ENCODE results near the gene ZCCHC14. TPM values are rescaled to one million over a fixed set of nuclear protein-coding genes. Genes with fewer than 3 reads are reported as not detected.

Gene ZCCHC14
- total and polyA plus RNA-seq, 2 donors (not counting 1 experiment from before 2014, with no cell fraction given), result 0.70 to 4.4 TPM

- Histone ChIP-seq H3K4me3 (ENCODE audit: control extremely low read depth in 1 of 5, extremely low read depth in 1 of 5, insufficient read depth in 1 of 5, low read depth in 2 of 5, low read length in 4 of 5) (no peak overlapping the region), H3K27me3 (replicated peaks in 1 of 4; ENCODE audit: control extremely low read depth in 1 of 4, control insufficient read depth in 3 of 4, insufficient read depth in 4 of 4, low read length in 3 of 4) (peaks cover 0 to 3% (median 0%) of the 10 kb centered on the region in 4 experiments), H3K9me3 (ENCODE audit: control extremely low read depth in 1 of 3, control insufficient read depth in 2 of 3, insufficient read depth in 1 of 3, low read length in 2 of 3) (no peaks in the 10 kb centered on the region), H3K9ac (ENCODE audit: low read length) (no peak overlapping the region), H3K79me2 (ENCODE audit: control insufficient read depth, insufficient read depth, low read length) (no peaks in the 10 kb centered on the region), H3K27ac (ENCODE audit: low read length in 2 of 2) (no peak overlapping the region), H3K36me3 (replicated peaks in 1 of 2; ENCODE audit: control extremely low read depth in 1 of 2, control insufficient read depth in 1 of 2, extremely low read depth in 1 of 2, insufficient read depth in 2 of 2, low read length in 1 of 2) (peaks cover 2% of the 10 kb centered on the region in 2 experiments), H3K4me2 (replicated peaks; ENCODE audit: low read depth, low read length, poor library complexity, severe bottlenecking) (no peak overlapping the region), H2AFZ (ENCODE audit: insufficient read depth, low read depth, low read length, poor library complexity, severe bottlenecking) (no peak overlapping the region), H4K20me1 (ENCODE audit: control insufficient read depth, insufficient read depth, low read length, poor library complexity, severe bottlenecking) (no peaks in the 10 kb centered on the region), H3K4me1 (ENCODE audit: control insufficient read depth in 2 of 2, insufficient read depth in 2 of 2, low read length in 2 of 2) (no peaks in the 10 kb centered on the region)
- H3K27ac Mint-ChIP-seq, result no peak overlapping the region
- CTCF ChIA-PET, result interaction anchor here (0.7 to 1.0 kb wide), 2 partner anchors 9 to 225 kb away, joined by 3 read pairs; no protein-coding TSS in a partner anchor
- intact Hi-C loops (cut with micrococcal nuclease), result no loop called here
- ATAC-seq (ENCODE audit: low read depth) (no peak), DNase-seq (no peak)
- POLR2A ChIA-PET, result no interaction called here
- peaks cover 4% of the 10 kb centered on the region for H3K4me1 Mint-ChIP-seq
- 93% methylated on average over 11 of the region's 11 CpGs for WGBS (ENCODE audit: insufficient coverage)
- H3K27me3 Mint-ChIP-seq, result no peaks in the 10 kb centered on the region
- H3K9me3 Mint-ChIP-seq (ENCODE audit: insufficient read depth), result no peaks in the 10 kb centered on the region
- TF ChIP-seq CTCF (IDR thresholded peaks at IDR 0.05) (no peak), EZH2 (IDR thresholded peaks at IDR 0.05; ENCODE audit: borderline replicate concordance, insufficient read depth, low read depth, low read length, poor library complexity, severe bottlenecking) (no peak)
- no peak overlapping the region for H3K4me3 Mint-ChIP-seq
These were observed 82.3 kb downstream of the ZCCHC14 start for GRCh38 chr16:87410530-87410929.

GRCh38 chr16:87409781-87410180 lies 83.0 kb downstream of the ZCCHC14 start:
- DNase-seq (no peak), ATAC-seq (ENCODE audit: low read depth) (no peak)
- no peak overlapping the region for H3K27ac ChIP-seq (ENCODE audit: low read length in 2 of 2)
- H3K27me3 ChIP-seq (replicated peaks in 1 of 4; ENCODE audit: control extremely low read depth in 1 of 4, control insufficient read depth in 3 of 4, insufficient read depth in 4 of 4, low read length in 3 of 4), result no peaks in the 10 kb centered on the region
- intact Hi-C loops (cut with micrococcal nuclease), result no loop called here
- 99% methylated on average over 13 of the region's 13 CpGs for WGBS (ENCODE audit: insufficient coverage)
- no peaks in the 10 kb centered on the region for H4K20me1 ChIP-seq (ENCODE audit: control insufficient read depth, insufficient read depth, low read length, poor library complexity, severe bottlenecking)
- H3K9me3 ChIP-seq (ENCODE audit: control extremely low read depth in 1 of 3, control insufficient read depth in 2 of 3, insufficient read depth in 1 of 3, low read length in 2 of 3), result no peaks in the 10 kb centered on the region
- TF ChIP-seq EZH2 (IDR thresholded peaks at IDR 0.05; ENCODE audit: borderline replicate concordance, insufficient read depth, low read depth, low read length, poor library complexity, severe bottlenecking), result no peak
- no peak for TF ChIP-seq CTCF (IDR thresholded peaks at IDR 0.05)
- no peaks in the 10 kb centered on the region for H3K4me1 ChIP-seq (ENCODE audit: control insufficient read depth in 2 of 2, insufficient read depth in 2 of 2, low read length in 2 of 2)
- POLR2A ChIA-PET, result no interaction called here
- peaks cover 4% of the 10 kb centered on the region for H3K4me1 Mint-ChIP-seq
- H3K36me3 ChIP-seq (replicated peaks in 1 of 2; ENCODE audit: control extremely low read depth in 1 of 2, control insufficient read depth in 1 of 2, extremely low read depth in 1 of 2, insufficient read depth in 2 of 2, low read length in 1 of 2), result peaks cover 5 to 10% of the 10 kb centered on the region in 2 experiments
- H3K27ac Mint-ChIP-seq, result no peak overlapping the region
- H3K27me3 Mint-ChIP-seq, result no peaks in the 10 kb centered on the region
- H3K4me3 ChIP-seq (ENCODE audit: control extremely low read depth in 1 of 5, extremely low read depth in 1 of 5, insufficient read depth in 1 of 5, low read depth in 2 of 5, low read length in 4 of 5), result no peak overlapping the region
- no peak overlapping the region for H3K9ac ChIP-seq (ENCODE audit: low read length)
- no peak overlapping the region for H3K4me3 Mint-ChIP-seq
- CTCF ChIA-PET, result interaction anchor here (0.7 to 1.0 kb wide), 2 partner anchors 9 to 225 kb away, joined by 3 read pairs; no protein-coding TSS in a partner anchor
- no peaks in the 10 kb centered on the region for H3K9me3 Mint-ChIP-seq (ENCODE audit: insufficient read depth)
- no peak overlapping the region for H2AFZ ChIP-seq (ENCODE audit: insufficient read depth, low read depth, low read length, poor library complexity, severe bottlenecking)
- no peaks in the 10 kb centered on the region for H3K79me2 ChIP-seq (ENCODE audit: control insufficient read depth, insufficient read depth, low read length)
- no peak overlapping the region for H3K4me2 ChIP-seq (replicated peaks; ENCODE audit: low read depth, low read length, poor library complexity, severe bottlenecking)

Measured in B cell (primary cell).